Activated naive CD4-positive, alpha-beta T cell treated with anti-CD3 and anti-CD28 coated beads, Interleukin-2, amount 10 ng/mL, durations not matched to agents 7 days and 5 days (primary cell): ENCODE measurements around the gene GALNTL6.
"Not testable (repeated sequence)": the region's sequence is repeated elsewhere in the genome, so short reads cannot be mapped to it uniquely, and the experiment has no call there.

Experiments used
- CTCF ChIA-PET: fragments of 350-600 bp; sonication (Branson Sonifier 250); formaldehyde crosslinking; loops from one replicate; lab custom pipeline; 2021; ENCODE audit warnings: antibody characterized with exemption; lab: Charles Lee
- DNase-seq: peaks from one replicate; pipeline ENCODE4 v3.0.0-alpha.2; 2020
- H3K27ac Mint-ChIP-seq: one replicate; pipeline ENCODE4 v1.8.0; 2021; ENCODE audit warnings: mild to moderate bottlenecking, moderate library complexity, mixed read lengths
- H3K27me3 Mint-ChIP-seq: one replicate; pipeline ENCODE4 v1.8.0; 2021; ENCODE audit warnings: mild to moderate bottlenecking, mixed read lengths
- H3K36me3 Mint-ChIP-seq: one replicate; pipeline ENCODE4 v1.8.0; 2021; ENCODE audit warnings: mixed read lengths
- H3K4me1 Mint-ChIP-seq: one replicate; pipeline ENCODE4 v1.8.0; 2021; ENCODE audit warnings: mixed read lengths
- H3K4me3 Mint-ChIP-seq: one replicate; pipeline ENCODE4 v1.8.0; 2021; ENCODE audit warnings: mild to moderate bottlenecking, moderate library complexity, mixed read lengths
- H3K9me3 Mint-ChIP-seq: one replicate; pipeline ENCODE4 v1.8.0; 2021; ENCODE audit warnings: mixed read lengths

Gene GALNTL6

GRCh38 chr4:172733645-172734044, 920.4 kb downstream of the GALNTL6 start:
- H3K27ac Mint-ChIP-seq = not testable (repeated sequence)

DNA sequence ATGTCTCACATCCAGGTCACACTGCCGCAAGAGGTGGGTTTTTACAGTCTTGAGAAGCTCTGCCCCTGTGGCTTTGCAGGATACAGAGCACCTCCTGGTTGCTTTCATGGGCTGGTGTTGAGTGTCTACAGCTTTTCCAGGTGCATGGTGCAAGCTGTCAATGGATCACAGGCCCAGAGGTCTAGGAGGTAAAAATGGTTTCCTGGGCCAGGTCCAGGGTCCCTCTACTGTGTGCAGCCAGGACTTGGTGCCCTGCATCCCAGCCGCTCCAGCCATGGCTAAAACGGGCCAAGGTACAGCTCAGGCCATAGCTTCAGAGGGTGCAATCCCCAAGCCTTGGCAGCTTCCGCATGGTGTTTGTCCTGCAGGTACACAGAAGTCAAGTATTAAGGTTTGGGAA, 921.4 kb downstream of the GALNTL6 start:
- CTCF ChIA-PET = no interaction called here
- H3K4me3 Mint-ChIP-seq = no peak overlapping the region
- no peaks in the 10 kb centered on the region for H3K36me3 Mint-ChIP-seq
- H3K27ac Mint-ChIP-seq = no peak overlapping the region
- DNase-seq = no peak
- H3K27me3 Mint-ChIP-seq = no peaks in the 10 kb centered on the region
- H3K4me1 Mint-ChIP-seq = no peaks in the 10 kb centered on the region
- H3K9me3 Mint-ChIP-seq = peaks cover 45% of the 10 kb centered on the region

More at GRCh38 chr4:172733645-172734044, 920.4 kb downstream of the GALNTL6 start:
- H3K36me3 Mint-ChIP-seq, H3K4me3 Mint-ChIP-seq, DNase-seq, H3K4me1 Mint-ChIP-seq, H3K27me3 Mint-ChIP-seq, CTCF ChIA-PET: not testable (repeated sequence)
- peaks cover 45% of the 10 kb centered on the region for H3K9me3 Mint-ChIP-seq

- CTCF ChIA-PET = no interaction called here
- H3K9me3 Mint-ChIP-seq = peaks cover 45% of the 10 kb centered on the region
- no peaks in the 10 kb centered on the region for H3K36me3 Mint-ChIP-seq
- no peak overlapping the region for H3K27ac Mint-ChIP-seq
- no peaks in the 10 kb centered on the region for H3K27me3 Mint-ChIP-seq
- no peaks in the 10 kb centered on the region for H3K4me1 Mint-ChIP-seq
- no peak overlapping the region for H3K4me3 Mint-ChIP-seq
- no peak for DNase-seq
Observed at GRCh38 chr4:172736046-172736445, 922.8 kb downstream of the GALNTL6 start.

GRCh38 chr4:172740434-172740833, 927.2 kb downstream of the GALNTL6 start:
- Mint-ChIP-seq H3K27me3 (no peaks in the 10 kb centered on the region), H3K36me3 (no peaks in the 10 kb centered on the region), H3K27ac (no peak overlapping the region), H3K4me1 (no peaks in the 10 kb centered on the region), H3K4me3 (no peak overlapping the region), H3K9me3 (peaks cover 17% of the 10 kb centered on the region)
- CTCF ChIA-PET = no interaction called here
- DNase-seq = no peak

GRCh38 chr4:172750910-172751309, 937.7 kb downstream of the GALNTL6 start:
- DNase-seq = no peak
- Mint-ChIP-seq H3K27me3 (no peaks in the 10 kb centered on the region), H3K4me1 (no peaks in the 10 kb centered on the region), H3K9me3 (no peaks in the 10 kb centered on the region), H3K4me3 (no peak overlapping the region), H3K27ac (no peak overlapping the region), H3K36me3 (no peaks in the 10 kb centered on the region)
- CTCF ChIA-PET = no interaction called here

- Mint-ChIP-seq H3K27ac (no peak overlapping the region), H3K27me3 (no peaks in the 10 kb centered on the region), H3K36me3 (no peaks in the 10 kb centered on the region), H3K9me3 (no peaks in the 10 kb centered on the region), H3K4me3 (no peak overlapping the region), H3K4me1 (no peaks in the 10 kb centered on the region)
- no peak for DNase-seq
- CTCF ChIA-PET = no interaction called here
Observed at GRCh38 chr4:172751550-172751949, 938.3 kb downstream of the GALNTL6 start.

GRCh38 chr4:172758586-172759340, 945.6 kb downstream of the GALNTL6 start:
- H3K27me3 Mint-ChIP-seq = no peaks in the 10 kb centered on the region

DNA sequence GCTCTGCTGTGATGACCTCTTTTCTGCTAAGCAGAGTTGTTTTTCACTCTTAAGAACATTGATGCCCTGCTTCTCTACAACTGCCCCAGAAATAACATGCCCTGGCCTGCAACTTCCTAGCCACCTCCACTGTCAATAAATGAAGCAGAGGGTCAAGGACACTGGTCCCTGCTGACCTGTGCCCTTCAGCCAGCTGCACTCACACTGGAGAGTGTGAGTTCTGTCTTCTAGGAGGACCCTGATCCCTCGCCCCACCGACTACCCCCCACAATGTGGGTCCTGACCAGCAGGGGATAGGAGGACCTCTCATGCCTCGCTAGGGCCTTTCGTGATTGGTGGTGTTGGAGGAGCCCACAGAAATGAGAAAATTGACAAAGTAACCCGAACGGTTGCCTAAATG, 947.3 kb downstream of the GALNTL6 start:
- no peaks in the 10 kb centered on the region for H3K4me1 Mint-ChIP-seq
- no peaks in the 10 kb centered on the region for H3K27me3 Mint-ChIP-seq
- H3K9me3 Mint-ChIP-seq = no peaks in the 10 kb centered on the region
- no peaks in the 10 kb centered on the region for H3K36me3 Mint-ChIP-seq
- H3K27ac Mint-ChIP-seq = no peak overlapping the region
- CTCF ChIA-PET = no interaction called here
- DNase-seq = no peak
- H3K4me3 Mint-ChIP-seq = no peak overlapping the region

More at GRCh38 chr4:172758586-172759340, 945.6 kb downstream of the GALNTL6 start:
- no peaks in the 10 kb centered on the region for H3K36me3 Mint-ChIP-seq
- CTCF ChIA-PET = no interaction called here
- no peaks in the 10 kb centered on the region for H3K4me1 Mint-ChIP-seq
- no peak for DNase-seq
- no peaks in the 10 kb centered on the region for H3K9me3 Mint-ChIP-seq
- H3K27ac Mint-ChIP-seq = no peak overlapping the region
- no peak overlapping the region for H3K4me3 Mint-ChIP-seq

DNA sequence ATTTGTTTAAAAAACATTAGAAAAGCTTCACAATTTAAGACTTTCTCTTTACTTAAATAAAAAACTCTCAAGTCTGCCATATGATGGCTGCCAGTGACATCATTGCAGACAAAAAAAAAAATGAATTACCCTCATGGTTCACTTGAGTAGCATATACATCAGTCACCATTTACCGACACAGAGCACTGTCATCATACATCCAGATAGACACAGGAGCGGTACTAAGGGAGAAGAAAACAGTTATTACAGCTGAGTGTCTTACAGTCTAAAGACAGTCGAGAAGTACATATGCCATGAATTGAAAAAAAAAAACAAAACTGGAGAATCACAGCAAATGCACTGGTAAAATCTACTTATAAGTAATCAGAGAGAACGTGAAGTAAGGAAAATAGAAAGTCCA, 949.7 kb downstream of the GALNTL6 start:
- CTCF ChIA-PET = no interaction called here

GRCh38 chr4:172770787-172771186, 957.6 kb downstream of the GALNTL6 start:
- H3K4me3 Mint-ChIP-seq = no peak overlapping the region
- no peaks in the 10 kb centered on the region for H3K4me1 Mint-ChIP-seq
- H3K9me3 Mint-ChIP-seq = no peaks in the 10 kb centered on the region

More for the DNA sequence above, 949.7 kb downstream of the GALNTL6 start:
- H3K9me3 Mint-ChIP-seq = no peaks in the 10 kb centered on the region
- H3K27ac Mint-ChIP-seq = no peak overlapping the region
- H3K36me3 Mint-ChIP-seq = no peaks in the 10 kb centered on the region
- DNase-seq = no peak
- no peaks in the 10 kb centered on the region for H3K27me3 Mint-ChIP-seq
- no peak overlapping the region for H3K4me3 Mint-ChIP-seq
- no peaks in the 10 kb centered on the region for H3K4me1 Mint-ChIP-seq

DNA sequence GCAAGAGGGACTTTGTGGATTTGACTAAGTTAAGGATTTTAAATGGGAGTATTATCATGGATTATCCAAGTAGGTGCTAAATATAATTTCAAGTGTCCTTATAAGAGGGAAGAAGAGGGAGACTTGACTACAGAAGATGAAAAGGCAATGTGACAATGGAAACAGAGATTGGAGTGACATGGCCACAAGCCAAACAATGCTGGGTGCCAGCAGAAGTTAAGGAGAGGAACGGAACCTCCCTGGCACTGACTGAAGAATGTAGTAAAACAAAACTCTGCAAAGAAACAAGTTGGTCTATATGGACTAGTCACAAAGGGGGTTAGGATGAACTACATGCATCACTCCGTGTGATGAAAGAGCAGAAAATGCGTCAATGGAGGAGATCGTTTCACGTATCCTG, 959.6 kb downstream of the GALNTL6 start:
- Mint-ChIP-seq H3K4me1 (no peaks in the 10 kb centered on the region), H3K4me3 (no peak overlapping the region), H3K9me3 (no peaks in the 10 kb centered on the region), H3K27me3 (no peaks in the 10 kb centered on the region), H3K27ac (no peak overlapping the region), H3K36me3 (no peaks in the 10 kb centered on the region)
- DNase-seq = no peak
- CTCF ChIA-PET = no interaction called here

More at GRCh38 chr4:172770787-172771186, 957.6 kb downstream of the GALNTL6 start:
- H3K27ac Mint-ChIP-seq = no peak overlapping the region
- no peaks in the 10 kb centered on the region for H3K36me3 Mint-ChIP-seq
- no peak for DNase-seq
- CTCF ChIA-PET = no interaction called here
- H3K27me3 Mint-ChIP-seq = no peaks in the 10 kb centered on the region

- no peaks in the 10 kb centered on the region for H3K9me3 Mint-ChIP-seq
- no peak overlapping the region for H3K27ac Mint-ChIP-seq
- no peaks in the 10 kb centered on the region for H3K36me3 Mint-ChIP-seq
- no peak for DNase-seq
- H3K4me3 Mint-ChIP-seq = no peak overlapping the region
- no peaks in the 10 kb centered on the region for H3K27me3 Mint-ChIP-seq
- no peaks in the 10 kb centered on the region for H3K4me1 Mint-ChIP-seq
- CTCF ChIA-PET = no interaction called here
Observed at GRCh38 chr4:172776203-172776861, 963.1 kb downstream of the GALNTL6 start.

DNA sequence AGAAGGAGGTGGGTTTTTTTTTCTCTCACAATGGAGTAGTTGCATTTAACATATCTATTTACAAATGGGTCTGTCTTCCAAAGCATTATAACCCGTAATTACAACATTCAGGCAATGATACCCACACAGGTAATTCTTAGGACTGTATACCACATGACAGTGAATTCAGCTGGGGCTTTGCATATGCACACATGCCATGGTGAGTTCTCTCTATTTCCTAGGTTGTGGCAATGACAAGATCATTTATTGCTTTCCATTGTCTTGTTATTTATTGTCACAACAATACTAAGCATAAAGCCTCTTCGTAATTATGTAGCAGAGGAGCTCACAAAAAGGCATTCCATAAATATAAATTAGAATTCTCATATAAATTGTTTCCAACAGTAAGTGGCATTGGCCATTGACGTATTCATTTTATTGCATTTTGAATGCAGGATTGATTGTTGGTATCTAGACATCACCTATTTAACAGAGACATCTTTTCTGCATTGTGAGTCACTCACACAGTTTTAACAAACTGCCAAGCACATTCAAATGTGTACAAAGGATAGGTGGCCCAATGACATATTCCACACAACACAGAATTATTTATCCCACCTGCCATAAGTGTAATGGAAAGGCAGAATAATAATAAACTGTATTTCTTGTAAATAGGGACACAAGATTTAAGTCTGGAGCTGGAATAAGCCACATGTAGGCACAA, 964.7 kb downstream of the GALNTL6 start:
- CTCF ChIA-PET = no interaction called here
- DNase-seq = no peak
- H3K27ac Mint-ChIP-seq = no peak overlapping the region
- no peaks in the 10 kb centered on the region for H3K9me3 Mint-ChIP-seq
- no peak overlapping the region for H3K4me3 Mint-ChIP-seq
- no peaks in the 10 kb centered on the region for H3K4me1 Mint-ChIP-seq
- no peaks in the 10 kb centered on the region for H3K36me3 Mint-ChIP-seq
- no peaks in the 10 kb centered on the region for H3K27me3 Mint-ChIP-seq

GRCh38 chr4:172778583-172778982, 965.4 kb downstream of the GALNTL6 start:
- Mint-ChIP-seq H3K9me3 (no peaks in the 10 kb centered on the region), H3K36me3 (no peaks in the 10 kb centered on the region), H3K27ac (no peak overlapping the region), H3K4me1 (no peaks in the 10 kb centered on the region), H3K4me3 (no peak overlapping the region), H3K27me3 (no peaks in the 10 kb centered on the region)
- no peak for DNase-seq
- CTCF ChIA-PET = no interaction called here
